GM10266 (cell line): ENCODE measurements around the gene MACROH2A2.
A peak's percentile ranks its signal among the peaks of the same experiment; 100 is the strongest.

Experiments used
- DNase-seq: peaks from one replicate; pipeline ENCODE4 v3.0.0; 2012; ENCODE audit errors: extremely low spot score
- CTCF ChIP-seq: IDR thresholded peaks from 2 replicates; pipeline ENCODE4 v1.5.1; 2012; ENCODE audit warnings: mild to moderate bottlenecking, low read depth; ENCODE audit not compliant: control insufficient read depth, insufficient read depth; ENCODE audit errors: missing control alignments

MACROH2A2 gene

GRCh38 chr10:70139997-70140250, 87.3 kb downstream of the MACROH2A2 start:
- TF ChIP-seq CTCF, result no peak
- no peak for DNase-seq

GRCh38 chr10:70140297-70140696, 87.7 kb downstream of the MACROH2A2 start:
- TF ChIP-seq CTCF, result no peak
- DNase-seq, result no peak

GRCh38 chr10:70142555-70142954, 89.9 kb downstream of the MACROH2A2 start:
- no peak for DNase-seq
- TF ChIP-seq CTCF, result no peak

- DNase-seq, result no peak
- TF ChIP-seq CTCF, result no peak
Observed at GRCh38 chr10:70144372-70145110, 91.9 kb downstream of the MACROH2A2 start.

GRCh38 chr10:70145166-70145665, 92.6 kb downstream of the MACROH2A2 start:
- DNase-seq, result no peak
- no peak for TF ChIP-seq CTCF

GRCh38 chr10:70145666-70146488, 93.2 kb downstream of the MACROH2A2 start:
- peak; percentile 84 for DNase-seq
- TF ChIP-seq CTCF, result peak; percentile 72
